GM12878 (cell line): ENCODE measurements around the gene KLC3. TPM values are rescaled to one million over a fixed set of nuclear protein-coding genes. Genes with fewer than 3 reads are reported as not detected.

Experiments used
- ATAC-seq: fragments of 200-7000 bp; cut with Tn5 transposase; 3 replicates; pipeline ENCODE4 v1.9.1; 2020; ENCODE audit warnings: mild to moderate bottlenecking, moderate library complexity
- BruUV-seq: library from RNA; stranded (reverse); fragments of 400-500 nt; replicated peaks from 2 replicates; lab custom pipeline; 2021; lab: Mats Ljungman, UMichigan
- CTCF ChIA-PET: fragments of 300-600 bp; sonication (Branson Sonifier 250); formaldehyde crosslinking; extraction: SDS; loops from one replicate; lab custom pipeline; 2021; ENCODE audit warnings: inconsistent platforms; lab: Yijun Ruan, JAX
- POLR2A ChIA-PET: fragments of 350-600 bp; formaldehyde crosslinking; extraction: SDS; loops from one replicate; lab custom pipeline; 2021; ENCODE audit warnings: inconsistent platforms; lab: Charles Lee
- RAD21 ChIA-PET: fragments of 300-600 bp; sonication (Branson Sonifier 250); formaldehyde crosslinking; loops from one replicate; lab custom pipeline; 2023; ENCODE audit warnings: antibody characterized with exemption; ENCODE audit not compliant: unreplicated experiment; lab: Charles Lee
- SMC1A ChIA-PET: fragments of 300-600 bp; sonication (Branson Sonifier 250); formaldehyde crosslinking; loops from one replicate; lab custom pipeline; 2023; ENCODE audit not compliant: unreplicated experiment, uncharacterized antibody; lab: Charles Lee
- DNase-seq: peaks from one replicate; pipeline ENCODE4 v3.0.0-alpha.2; 2011; ENCODE audit warnings: low read depth, low spot score
- FAIRE-seq: peaks from 3 replicates; lab custom pipeline; 2011; peaks lifted over from hg19 to GRCh38; lab: Jason Lieb, UNC
- H2AFZ ChIP-seq: 2 replicates; pipeline ENCODE4 v1.6.0; 2011; ENCODE audit warnings: low read depth, low read length, control low read depth; ENCODE audit not compliant: control insufficient read depth
- H3K27ac ChIP-seq: 2 replicates; pipeline ENCODE4 v1.5.1; 2011; ENCODE audit warnings: control low read depth; ENCODE audit not compliant: control insufficient read depth, insufficient read depth
- H3K27me3 ChIP-seq, 2 experiments: replicated peaks in 1 of 2; 2 replicates each; pipeline versions ENCODE4 v1.6.0 to v1.6.1; 2011; ENCODE audit warnings: low read length in 1 of 2; ENCODE audit not compliant: control insufficient read depth in 2 of 2, insufficient read depth in 2 of 2
- H3K36me3 ChIP-seq, 2 experiments: 2 replicates each; pipeline ENCODE4 v1.5.1; 2011; ENCODE audit warnings: low read length in 1 of 2; ENCODE audit not compliant: control insufficient read depth in 2 of 2, insufficient read depth in 2 of 2
- H3K4me1 ChIP-seq: 2 replicates; pipeline ENCODE4 v1.6.1; 2011; ENCODE audit warnings: mild to moderate bottlenecking, low read length, moderate library complexity, mixed read lengths; ENCODE audit not compliant: control insufficient read depth, insufficient read depth
- H3K4me2 ChIP-seq: 2 replicates; pipeline ENCODE4 v1.6.0; 2011; ENCODE audit warnings: control low read depth; ENCODE audit not compliant: control insufficient read depth, insufficient read depth
- H3K4me3 ChIP-seq: fragments of 200-600 bp; sonication (generic); 2 replicates; pipeline ENCODE4 v1.5.1; 2016
- H3K79me2 ChIP-seq: 2 replicates; pipeline ENCODE4 v1.6.0; 2011; ENCODE audit warnings: low read length; ENCODE audit not compliant: control insufficient read depth, insufficient read depth
- H3K9ac ChIP-seq: 2 replicates; pipeline ENCODE4 v1.8.0; 2011; ENCODE audit warnings: low read length, control low read depth, mixed read lengths; ENCODE audit not compliant: control insufficient read depth, insufficient read depth
- H3K9me3 ChIP-seq: replicated peaks from 3 replicates; pipeline ENCODE4 v1.5.1; 2011; ENCODE audit warnings: mild to moderate bottlenecking, low read length; ENCODE audit not compliant: control insufficient read depth, insufficient read depth
- H4K20me1 ChIP-seq: 2 replicates; pipeline ENCODE4 v1.6.0; 2011; ENCODE audit not compliant: control insufficient read depth, insufficient read depth
- HDAC6 ChIP-seq: fragments of 200-600 bp; sonication (generic); IDR thresholded peaks from one replicate; pipeline ENCODE4 v1.8.0; 2017; ENCODE audit warnings: antibody characterized with exemption; ENCODE audit not compliant: unreplicated experiment
- RBBP5 ChIP-seq: fragments of 200-600 bp; sonication (generic); conservative IDR thresholded peaks from 2 replicates; pipeline ENCODE4 v1.6.1; 2016
- RELA ChIP-seq: fragments of 450-650 bp; IDR thresholded peaks from 2 replicates; pipeline ENCODE4 v1.8.0; 2014; ENCODE audit warnings: borderline replicate concordance; ENCODE audit not compliant: partially characterized antibody
- WGBS: methylation state at CpG from one replicate; pipeline ENCODE4 v1.1.6; 2016; ENCODE audit warnings: low lambda C conversion rate; ENCODE audit not compliant: insufficient replicate concordance, insufficient coverage; ENCODE audit errors: missing lambda C conversion rate; 5-methylcytosine and 5-hydroxymethylcytosine counted together
- in situ Hi-C: fragments of 300-500 bp; cut with MboI; formaldehyde crosslinking; loops from 9 replicates; pipeline ENCODE4 v1.14.3; 2018; ENCODE audit warnings: mixed read lengths
- intact Hi-C: fragments of 100-400 bp; cut with micrococcal nuclease; formaldehyde crosslinking; loops from one replicate; pipeline ENCODE4 v1.14.2; 2022; ENCODE audit not compliant: unreplicated experiment
- polyA plus RNA-seq, 11 experiments: library from polyadenylated mRNA; depleted of rRNA in 4 of 11; unstranded in 6 of 11; stranded (reverse) in 5 of 11; fragments of >200 nt; fragmentation: Nextera tagmentation in 4 of 11; fragmentation: Illumina TruSeq in 1 of 11; extraction: Ambion mirVana in 4 of 11; extraction: Trizol in 1 of 11; gene quantifications; 1 replicate in 1 of 11; 2 replicates in 10 of 11; pipeline versions ENCODE4 v1.2.1 to v1.2.3, GENCODE V29; 2011 to 2016; ENCODE audit warnings: inconsistent platforms in 2 of 11, missing spikeins in 2 of 11, low read depth in 1 of 11
- total RNA-seq, 4 experiments: library from RNA; depleted of rRNA in 3 of 4; stranded (reverse); fragments of >200 nt in 3 of 4; fragmentation: Illumina TruSeq in 1 of 4; extraction: Trizol in 1 of 4; gene quantifications; 2 replicates each; pipeline versions ENCODE4 v1.2.1 to v1.2.3, GENCODE V29; 2013 to 2021
- TF ChIP-seq, protein P1 (sequence below): fragments of 450-650 bp; IDR thresholded peaks from 2 replicates; pipeline ENCODE4 v1.6.1; 2016; ENCODE audit warnings: mild to moderate bottlenecking, moderate library complexity, borderline replicate concordance

Gene KLC3
- total and polyA plus RNA-seq, 10 of the 15 experiments (the other 5 are each of a cell fraction or from before 2014, with no cell fraction given), result 0.03 to 0.38 (median 0.28) TPM; not detected in 5

- 59% methylated on average over 7 of the region's 15 CpGs for WGBS
- H4K20me1 ChIP-seq, result no peaks in the 10 kb centered on the region
- 0 out of 4 replicates have a peak, but pooled peaks cover 0 to 1% of the 10 kb centered on the region in 2 experiments for H3K27me3 ChIP-seq
- intact Hi-C loops, result no loop called here
- TF ChIP-seq, protein P1, sequence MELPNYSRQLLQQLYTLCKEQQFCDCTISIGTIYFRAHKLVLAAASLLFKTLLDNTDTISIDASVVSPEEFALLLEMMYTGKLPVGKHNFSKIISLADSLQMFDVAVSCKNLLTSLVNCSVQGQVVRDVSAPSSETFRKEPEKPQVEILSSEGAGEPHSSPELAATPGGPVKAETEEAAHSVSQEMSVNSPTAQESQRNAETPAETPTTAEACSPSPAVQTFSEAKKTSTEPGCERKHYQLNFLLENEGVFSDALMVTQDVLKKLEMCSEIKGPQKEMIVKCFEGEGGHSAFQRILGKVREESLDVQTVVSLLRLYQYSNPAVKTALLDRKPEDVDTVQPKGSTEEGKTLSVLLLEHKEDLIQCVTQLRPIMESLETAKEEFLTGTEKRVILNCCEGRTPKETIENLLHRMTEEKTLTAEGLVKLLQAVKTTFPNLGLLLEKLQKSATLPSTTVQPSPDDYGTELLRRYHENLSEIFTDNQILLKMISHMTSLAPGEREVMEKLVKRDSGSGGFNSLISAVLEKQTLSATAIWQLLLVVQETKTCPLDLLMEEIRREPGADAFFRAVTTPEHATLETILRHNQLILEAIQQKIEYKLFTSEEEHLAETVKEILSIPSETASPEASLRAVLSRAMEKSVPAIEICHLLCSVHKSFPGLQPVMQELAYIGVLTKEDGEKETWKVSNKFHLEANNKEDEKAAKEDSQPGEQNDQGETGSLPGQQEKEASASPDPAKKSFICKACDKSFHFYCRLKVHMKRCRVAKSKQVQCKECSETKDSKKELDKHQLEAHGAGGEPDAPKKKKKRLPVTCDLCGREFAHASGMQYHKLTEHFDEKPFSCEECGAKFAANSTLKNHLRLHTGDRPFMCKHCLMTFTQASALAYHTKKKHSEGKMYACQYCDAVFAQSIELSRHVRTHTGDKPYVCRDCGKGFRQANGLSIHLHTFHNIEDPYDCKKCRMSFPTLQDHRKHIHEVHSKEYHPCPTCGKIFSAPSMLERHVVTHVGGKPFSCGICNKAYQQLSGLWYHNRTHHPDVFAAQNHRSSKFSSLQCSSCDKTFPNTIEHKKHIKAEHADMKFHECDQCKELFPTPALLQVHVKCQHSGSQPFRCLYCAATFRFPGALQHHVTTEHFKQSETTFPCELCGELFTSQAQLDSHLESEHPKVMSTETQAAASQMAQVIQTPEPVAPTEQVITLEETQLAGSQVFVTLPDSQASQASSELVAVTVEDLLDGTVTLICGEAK, result no peak
- TF ChIP-seq RELA, result no peak
- TF ChIP-seq HDAC6, result no peak
- no peak for TF ChIP-seq RBBP5
- H3K4me2 ChIP-seq, result no peak overlapping the region
- ChIA-PET RAD21 (interaction anchor here (0.7 kb wide), 1 partner anchor 214 kb away, joined by 3 read pairs; no protein-coding TSS in a partner anchor), CTCF (interaction anchor here (0.5 kb wide), 1 partner anchor 613 kb away, joined by 3 read pairs; no protein-coding TSS in a partner anchor), POLR2A (no interaction called here), SMC1A (no interaction called here)
- no peak overlapping the region for H3K27ac ChIP-seq
- 0 out of 2 replicates have a peak, but pooled peaks cover 3% of the 10 kb centered on the region for H3K4me1 ChIP-seq
- DNase-seq (no peak), FAIRE-seq (no peak), ATAC-seq (no peak)
- BruUV-seq, result no TSS peak
- H3K4me3 ChIP-seq, result no peak overlapping the region
- H3K36me3 ChIP-seq, result no peaks in the 10 kb centered on the region
- no peak overlapping the region for H3K9ac ChIP-seq
- in situ Hi-C loops, result no loop called here
- no peak overlapping the region for H2AFZ ChIP-seq
- no peaks in the 10 kb centered on the region for H3K9me3 ChIP-seq
- no peaks in the 10 kb centered on the region for H3K79me2 ChIP-seq
These were observed 4.3 kb downstream of the KLC3 start for GRCh38 chr19:45344621-45345505.
